HCT116 (cell line): ENCODE data around the gene CELF2.

Source experiments
- CEBPB ChIP-seq: IDR thresholded peaks from 2 replicates; pipeline ENCODE4 v1.6.1; 2012; ENCODE audit warnings: low read depth
- CTCF ChIP-seq, 3 experiments: fragments of 200-600 bp in 1 of 3; sonication (generic) in 1 of 3; IDR thresholded peaks in 2 of 3; conservative IDR thresholded peaks in 1 of 3; 2 replicates each; pipeline ENCODE4 v1.5.1; 2012 to 2017; ENCODE audit warnings: low read depth in 2 of 3, low read length in 2 of 3, antibody characterized with exemption in 1 of 3, borderline replicate concordance in 1 of 3, control low read depth in 1 of 3, mild to moderate bottlenecking in 1 of 3, mixed read lengths in 1 of 3, mixed run types in 1 of 3, moderate library complexity in 1 of 3; ENCODE audit not compliant: insufficient read depth in 1 of 3
- EZH2phosphoT487 ChIP-seq: fragments of 200-600 bp; IDR thresholded peaks from 2 replicates; pipeline ENCODE4 v1.6.1; 2018; ENCODE audit warnings: antibody characterized with exemption, borderline replicate concordance
- JUND ChIP-seq: IDR thresholded peaks from 2 replicates; pipeline ENCODE4 v1.6.1; 2012
- MAX ChIP-seq: IDR thresholded peaks from 2 replicates; pipeline ENCODE4 v1.6.1; 2012
- POLR2A ChIP-seq: IDR thresholded peaks from 2 replicates; pipeline ENCODE4 v1.7.0; 2011; ENCODE audit warnings: borderline replicate concordance; ENCODE audit not compliant: insufficient read depth, insufficient read length; ENCODE audit errors: extremely low read depth
- POLR2AphosphoS5 ChIP-seq: IDR thresholded peaks from 2 replicates; pipeline ENCODE4 v1.6.1; 2011; ENCODE audit warnings: mild to moderate bottlenecking, low read depth, low read length, moderate library complexity
- RAD21 ChIP-seq: IDR thresholded peaks from 2 replicates; pipeline ENCODE4 v1.6.1; 2012; ENCODE audit warnings: low read depth, mild to moderate bottlenecking
- REST ChIP-seq: IDR thresholded peaks from 2 replicates; pipeline ENCODE4 v1.6.1; 2012; ENCODE audit warnings: low read depth
- SP1 ChIP-seq: IDR thresholded peaks from 2 replicates; pipeline ENCODE4 v1.6.1; 2012; ENCODE audit warnings: low read depth
- SRF ChIP-seq: IDR thresholded peaks from 2 replicates; pipeline ENCODE4 v1.6.1; 2012; ENCODE audit warnings: low read depth
- TCF7L2 ChIP-seq: IDR thresholded peaks from 2 replicates; pipeline ENCODE4 v1.7.0; 2011; ENCODE audit warnings: borderline replicate concordance, inconsistent platforms; ENCODE audit not compliant: insufficient read depth, insufficient read length; ENCODE audit errors: extremely low read depth
- YY1 ChIP-seq: IDR thresholded peaks from 2 replicates; pipeline ENCODE4 v1.6.1; 2011; ENCODE audit warnings: low read length, low read depth, moderate library complexity, mild to moderate bottlenecking; ENCODE audit not compliant: insufficient replicate concordance; ENCODE audit errors: extremely low read depth
- ZFX ChIP-seq: fragments of 450-650 bp; IDR thresholded peaks from 2 replicates; pipeline ENCODE4 v1.6.1; 2017

- no peak for TF ChIP-seq EZH2phosphoT487
- TF ChIP-seq CTCF (IDR thresholded peaks at IDR 0.05 in 2 of 3, conservative IDR thresholded peaks at IDR 0.05 in 1 of 3; ENCODE audit: borderline replicate concordance in 1 of 3, insufficient read depth in 1 of 3, low read depth in 2 of 3, low read length in 2 of 3), result no peak
- no peak for TF ChIP-seq YY1
- TF ChIP-seq RAD21, result no peak
- TF ChIP-seq CEBPB, result no peak
- no peak for TF ChIP-seq MAX
- no peak for TF ChIP-seq SP1
- no peak for TF ChIP-seq SRF
- TF ChIP-seq POLR2A, result no peak
- no peak for TF ChIP-seq JUND
- no peak for TF ChIP-seq POLR2AphosphoS5
- no peak for TF ChIP-seq REST
- no peak for TF ChIP-seq TCF7L2
- no peak for TF ChIP-seq ZFX
Observed at GRCh38 chr10:11043446-11044127, 25.9 kb downstream of the CELF2 start.
